Midbrain (tissue), 1 donor: Measurements from ENCODE around the gene CAMTA1.

Experiments used
- DNase-seq: peaks from one replicate; lab custom pipeline; 2025; lab: John Stamatoyannopoulos, UW

The CAMTA1 gene

DNA sequence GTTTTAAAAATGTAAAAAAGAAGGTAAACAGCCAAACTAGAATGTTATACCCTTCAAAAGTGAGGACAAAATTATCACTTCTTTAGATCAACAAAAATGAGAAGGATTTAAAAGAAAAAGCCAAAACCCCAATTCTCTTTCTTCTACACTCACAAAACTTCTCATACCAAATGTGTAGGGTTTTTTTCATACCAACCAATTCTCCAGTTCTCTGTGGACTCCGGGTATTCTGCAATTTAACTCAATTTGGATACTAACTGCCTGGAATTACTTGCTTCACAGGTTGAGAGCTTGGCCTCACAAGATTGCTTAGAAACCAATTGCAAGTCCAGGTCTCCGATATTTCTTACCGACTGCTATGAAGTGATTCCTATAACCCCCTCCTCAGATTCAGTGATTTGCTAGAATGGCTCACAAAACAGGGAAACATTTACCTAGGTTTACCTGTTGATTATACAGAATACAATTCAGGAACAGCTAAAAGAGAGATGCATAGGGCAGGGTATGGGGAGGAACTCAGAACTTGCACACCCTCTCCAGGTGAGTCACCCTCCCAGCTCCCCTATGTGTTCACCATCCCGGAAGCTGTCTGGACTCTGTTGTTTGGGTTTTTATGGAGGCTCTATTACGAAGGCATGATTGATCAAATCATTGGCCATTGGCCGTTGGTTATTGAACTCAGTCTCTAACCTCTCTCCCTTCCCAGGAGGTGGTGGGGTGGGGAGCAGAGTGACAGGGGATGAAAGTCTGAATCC is 67.1 kb downstream of the CAMTA1 start:
- DNase-seq, result no peak

DNA sequence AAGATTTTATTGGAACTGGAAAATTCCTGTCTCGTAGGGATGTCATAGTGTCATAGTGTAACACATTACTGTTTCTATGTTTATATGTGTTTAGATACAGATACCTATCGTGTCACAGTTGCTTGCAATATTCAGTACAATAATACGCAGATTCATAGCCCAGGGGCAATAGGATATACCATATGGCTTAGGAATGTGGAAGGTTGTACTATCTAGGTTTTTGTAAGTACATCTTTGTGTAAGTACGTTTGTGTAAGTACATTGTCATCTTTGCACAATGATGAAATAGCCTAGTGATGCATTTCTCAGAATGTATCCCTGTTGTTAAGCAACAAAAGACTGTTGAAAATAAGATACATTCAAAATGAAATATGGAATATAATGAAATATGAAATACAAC is 68.9 kb downstream of the CAMTA1 start:
- DNase-seq, result no peak

GRCh38 chr1:6857831-6858230 is 72.6 kb downstream of the CAMTA1 start:
- no peak for DNase-seq

- no peak for DNase-seq
Measured at GRCh38 chr1:6858596-6858995, 73.3 kb downstream of the CAMTA1 start.

- no peak for DNase-seq
Measured at GRCh38 chr1:6859415-6860343, 74.4 kb downstream of the CAMTA1 start.

DNA sequence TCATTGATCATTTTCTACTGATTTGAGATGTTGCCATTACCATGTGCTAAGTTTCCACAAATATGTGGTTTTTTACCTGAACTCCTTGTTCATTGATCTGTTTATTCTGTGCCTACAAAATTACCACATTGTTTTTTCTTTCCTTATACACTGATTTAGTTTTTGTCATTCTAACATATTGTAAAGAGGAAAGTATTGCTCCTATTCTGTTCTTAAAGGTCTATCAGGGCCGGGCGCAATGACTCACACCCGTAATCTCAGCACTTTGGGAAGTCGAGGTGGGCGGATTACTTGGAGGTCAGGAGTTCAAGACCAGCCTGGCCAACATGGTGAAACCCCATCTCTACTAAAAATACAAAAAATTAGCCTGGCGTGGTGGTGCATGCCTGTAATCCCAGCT is 75.1 kb downstream of the CAMTA1 start:
- no peak for DNase-seq

DNA sequence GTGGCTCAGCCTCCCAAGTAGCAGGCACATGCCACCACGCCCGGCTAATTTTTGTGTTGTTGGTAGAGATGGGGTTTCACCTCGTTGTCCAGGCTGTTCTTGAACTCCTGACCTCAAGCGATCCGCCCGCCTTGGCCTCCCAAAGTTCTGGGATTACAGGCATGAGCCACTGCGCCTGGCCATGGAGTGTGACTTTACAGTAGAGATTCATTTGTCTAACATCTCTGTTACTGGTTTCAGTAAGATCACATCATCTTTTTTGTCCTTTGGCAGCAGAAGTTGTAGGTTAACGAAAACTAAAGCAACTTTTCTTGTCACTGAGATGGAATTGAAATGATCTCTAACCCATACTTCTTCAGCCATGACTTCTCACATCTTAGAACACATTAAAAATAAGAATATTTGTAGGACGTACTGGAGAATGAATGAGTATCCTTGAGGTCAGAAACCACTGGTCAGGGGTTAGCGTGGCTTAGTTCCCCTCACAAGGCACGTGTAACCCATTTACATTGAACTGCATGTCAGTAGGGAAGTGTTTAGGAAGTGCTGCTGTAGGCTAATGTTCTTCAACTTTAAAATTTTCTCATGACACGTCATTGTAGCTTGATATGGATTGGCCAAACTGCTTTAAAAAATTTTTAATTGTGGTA is 75.9 kb downstream of the CAMTA1 start:
- no peak for DNase-seq

GRCh38 chr1:6862906-6863305 is 77.7 kb downstream of the CAMTA1 start:
- DNase-seq, result no peak

GRCh38 chr1:6864166-6864565 is 78.9 kb downstream of the CAMTA1 start:
- no peak for DNase-seq

DNA sequence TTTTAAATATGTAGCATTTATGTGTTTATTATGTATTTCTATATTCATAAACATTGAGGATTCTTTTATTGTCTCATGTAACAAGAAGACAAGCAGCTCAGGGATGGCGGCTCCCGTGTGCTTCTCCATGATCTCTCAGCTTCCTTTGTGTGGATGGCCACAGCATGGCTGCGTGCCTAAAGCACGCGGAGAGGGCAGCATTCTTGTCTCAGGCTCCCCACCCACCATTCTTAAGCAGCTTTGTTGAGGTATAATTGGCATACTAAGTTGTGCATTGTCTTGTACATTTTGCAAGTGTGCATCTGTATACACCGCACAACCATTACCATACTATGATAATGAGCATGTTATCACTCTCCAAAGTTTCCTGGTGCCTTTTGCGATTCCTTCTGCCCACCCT is 81.6 kb downstream of the CAMTA1 start:
- no peak for DNase-seq

DNA sequence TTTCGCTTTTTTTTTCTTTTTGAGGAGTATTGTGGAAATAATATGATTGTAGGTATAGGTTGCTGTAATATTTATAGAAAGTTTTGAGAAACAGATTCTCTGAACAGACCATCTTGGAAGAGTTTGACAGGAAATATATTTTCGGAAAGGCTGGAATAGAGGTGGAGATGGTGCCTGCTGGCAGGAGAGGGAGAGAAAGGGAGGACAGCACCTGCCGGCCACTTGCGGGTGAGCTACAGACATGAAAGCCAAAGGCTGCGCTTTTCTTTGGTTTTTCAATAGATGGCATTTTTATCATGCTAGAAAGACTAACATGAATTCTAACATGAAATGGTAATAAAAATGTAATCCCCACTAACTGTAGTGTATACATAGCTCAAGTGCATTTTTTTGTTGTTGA is 82.1 kb downstream of the CAMTA1 start:
- no peak for DNase-seq

- no peak for DNase-seq
Measured at GRCh38 chr1:6867729-6868659, 82.7 kb downstream of the CAMTA1 start.

DNA sequence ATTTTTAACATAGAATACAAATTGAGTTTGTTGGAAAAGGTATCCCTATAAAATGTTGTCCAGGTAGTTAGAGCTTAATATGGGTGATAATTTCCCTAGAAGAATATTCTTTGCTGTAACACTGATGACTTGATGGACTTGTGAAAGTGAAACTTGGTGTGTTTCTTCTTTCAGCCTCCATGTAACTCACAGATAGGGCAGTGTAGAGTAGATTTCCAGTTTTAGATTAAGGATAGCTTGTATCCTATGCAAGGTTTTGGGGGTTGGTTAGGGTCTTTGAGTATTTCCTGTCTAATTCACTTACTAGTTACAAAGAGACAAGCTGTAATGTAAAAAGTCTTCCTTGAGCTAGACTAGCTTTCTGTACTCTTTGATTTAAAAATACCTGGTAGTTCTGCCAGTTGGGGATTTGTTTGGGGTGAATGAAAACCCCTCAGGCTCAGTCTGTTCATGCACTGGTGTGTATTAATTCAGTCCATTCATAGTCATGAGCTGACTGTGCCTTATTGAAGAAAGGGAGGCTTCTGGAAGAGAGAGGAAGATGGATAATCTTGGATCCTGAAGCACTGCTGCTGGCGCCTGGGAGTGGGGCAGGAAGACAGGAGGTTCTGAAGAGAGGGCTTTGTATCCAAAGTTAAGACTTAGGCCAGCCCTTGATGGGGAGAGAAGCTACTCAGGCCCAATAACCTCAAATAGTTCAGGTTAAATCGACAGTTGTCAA is 83.6 kb downstream of the CAMTA1 start:
- DNase-seq, result peak; percentile 72

DNA sequence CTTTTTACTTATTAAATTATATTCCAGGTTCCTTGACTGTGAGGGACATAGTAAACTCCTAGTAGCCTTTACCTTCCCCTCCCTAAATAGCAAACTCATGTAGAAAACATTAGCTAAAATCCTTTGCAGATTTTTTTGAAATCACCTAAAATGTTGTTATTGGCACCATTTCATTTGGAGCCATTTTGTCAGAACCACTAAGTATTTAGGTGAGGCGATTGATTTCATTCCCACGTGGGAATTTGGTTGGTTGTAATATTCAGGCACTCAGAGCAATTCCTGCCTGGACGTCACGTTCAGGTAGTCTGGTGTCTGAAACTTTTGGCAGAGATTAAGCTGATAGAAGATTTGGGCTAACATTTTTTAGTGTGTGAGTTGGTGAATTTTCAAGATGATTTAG is 84.3 kb downstream of the CAMTA1 start:
- peak; percentile 54 for DNase-seq

GRCh38 chr1:6870086-6870485 is 84.8 kb downstream of the CAMTA1 start:
- DNase-seq, result no peak

- DNase-seq, result no peak
Measured at GRCh38 chr1:6870571-6870970, 85.3 kb downstream of the CAMTA1 start.

- DNase-seq, result no peak
Measured at GRCh38 chr1:6871300-6871972, 86.2 kb downstream of the CAMTA1 start.

- DNase-seq, result no peak
Measured at GRCh38 chr1:6872573-6873261, 87.5 kb downstream of the CAMTA1 start.

GRCh38 chr1:6873298-6874015 is 88.2 kb downstream of the CAMTA1 start:
- no peak for DNase-seq
